Activated CD4-positive, alpha-beta T cell treated with anti-CD3 and anti-CD28 coated beads, Interleukin-2, amount 10 ng/mL, durations not matched to agents 24 days and 14 days (primary cell): ENCODE measurements around the gene RBKS. TPM values are rescaled to one million over a fixed set of nuclear protein-coding genes. Genes with fewer than 3 reads are reported as not detected.
A peak's percentile ranks its signal among the peaks of the same experiment; 100 is the strongest.
"Not testable (repeated sequence)": the region's sequence is repeated elsewhere in the genome, so short reads cannot be mapped to it uniquely, and the experiment has no call there.

Source experiments
- DNase-seq: peaks from one replicate; pipeline ENCODE4 v3.0.0; 2022
- H3K27ac Mint-ChIP-seq: one replicate; pipeline ENCODE4 v1.8.0; 2022; ENCODE audit warnings: mild to moderate bottlenecking, mixed read lengths
- H3K27me3 Mint-ChIP-seq: one replicate; pipeline ENCODE4 v1.8.0; 2022; ENCODE audit warnings: mixed read lengths
- H3K36me3 Mint-ChIP-seq: one replicate; pipeline ENCODE4 v1.8.0; 2022; ENCODE audit warnings: low read depth, mild to moderate bottlenecking, mixed read lengths
- H3K4me1 Mint-ChIP-seq: one replicate; pipeline ENCODE4 v1.8.0; 2021; ENCODE audit warnings: mixed read lengths
- H3K4me3 Mint-ChIP-seq: one replicate; pipeline ENCODE4 v1.8.0; 2022; ENCODE audit warnings: mild to moderate bottlenecking, moderate library complexity, mixed read lengths
- H3K9me3 Mint-ChIP-seq: one replicate; pipeline ENCODE4 v1.8.0; 2021; ENCODE audit warnings: mixed read lengths
- intact Hi-C: fragments of 100-400 bp; cut with micrococcal nuclease; formaldehyde crosslinking; loops from one replicate; pipeline ENCODE4 v1.15.1; 2023
- total RNA-seq: library from RNA; stranded (reverse); gene quantifications from 2 replicates; pipeline ENCODE4 v1.2.3, GENCODE V29; 2022

Gene RBKS
- total RNA-seq, 1 donor from 2014 or later, result 1.4 TPM

- H3K27ac Mint-ChIP-seq, result no peak overlapping the region
- H3K36me3 Mint-ChIP-seq, result peaks cover 6% of the 10 kb centered on the region
- peaks cover 35% of the 10 kb centered on the region for H3K9me3 Mint-ChIP-seq
- H3K4me3 Mint-ChIP-seq, result no peak overlapping the region
- intact Hi-C loops, result no loop called here
- no peaks in the 10 kb centered on the region for H3K4me1 Mint-ChIP-seq
- H3K27me3 Mint-ChIP-seq, result no peaks in the 10 kb centered on the region
- DNase-seq, result no peak
Observed at GRCh38 chr2:27878825-27879224, 11.4 kb downstream of the RBKS start.

- no peaks in the 10 kb centered on the region for H3K4me1 Mint-ChIP-seq
- no peak overlapping the region for H3K27ac Mint-ChIP-seq
- intact Hi-C loops, result no loop called here
- H3K9me3 Mint-ChIP-seq, result peaks cover 20% of the 10 kb centered on the region
- no peak for DNase-seq
- H3K27me3 Mint-ChIP-seq, result no peaks in the 10 kb centered on the region
- peaks cover 3% of the 10 kb centered on the region for H3K36me3 Mint-ChIP-seq
- no peak overlapping the region for H3K4me3 Mint-ChIP-seq
Observed at GRCh38 chr2:27875089-27875881, 14.9 kb downstream of the RBKS start.

- Mint-ChIP-seq H3K27me3 (no peaks in the 10 kb centered on the region), H3K27ac (no peak overlapping the region), H3K9me3 (peaks cover 5% of the 10 kb centered on the region), H3K4me3 (no peak overlapping the region), H3K4me1 (no peaks in the 10 kb centered on the region), H3K36me3 (peaks cover 2% of the 10 kb centered on the region)
- intact Hi-C loops, result no loop called here
- DNase-seq, result no peak
Observed at GRCh38 chr2:27873091-27873490, 17.1 kb downstream of the RBKS start.

- intact Hi-C loops, result no loop called here
- no peak overlapping the region for H3K4me3 Mint-ChIP-seq
- no peak overlapping the region for H3K27ac Mint-ChIP-seq
- DNase-seq, result no peak
- peaks cover 1% of the 10 kb centered on the region for H3K27me3 Mint-ChIP-seq
- H3K4me1 Mint-ChIP-seq, result no peaks in the 10 kb centered on the region
- peaks cover 5% of the 10 kb centered on the region for H3K9me3 Mint-ChIP-seq
- H3K36me3 Mint-ChIP-seq, result peaks cover 2% of the 10 kb centered on the region
Observed at GRCh38 chr2:27871802-27872201, 18.4 kb downstream of the RBKS start.

- H3K27ac Mint-ChIP-seq, result no peak overlapping the region
- no peak overlapping the region for H3K4me3 Mint-ChIP-seq
- intact Hi-C loops, result no loop called here
- peaks cover 1% of the 10 kb centered on the region for H3K36me3 Mint-ChIP-seq
- no peaks in the 10 kb centered on the region for H3K4me1 Mint-ChIP-seq
- no peak for DNase-seq
- peaks cover 3% of the 10 kb centered on the region for H3K9me3 Mint-ChIP-seq
- peaks cover 1% of the 10 kb centered on the region for H3K27me3 Mint-ChIP-seq
Observed at GRCh38 chr2:27870724-27871123, 19.5 kb downstream of the RBKS start.

GRCh38 chr2:27869763-27870162 lies 20.4 kb downstream of the RBKS start:
- intact Hi-C loops, result no loop called here
- Mint-ChIP-seq H3K36me3 (no peaks in the 10 kb centered on the region), H3K27ac (no peak overlapping the region), H3K9me3 (no peaks in the 10 kb centered on the region), H3K4me1 (no peaks in the 10 kb centered on the region), H3K27me3 (peaks cover 1% of the 10 kb centered on the region), H3K4me3 (no peak overlapping the region)
- no peak for DNase-seq

- DNase-seq, result no peak
- Mint-ChIP-seq H3K9me3 (no peaks in the 10 kb centered on the region), H3K27me3 (peaks cover 1% of the 10 kb centered on the region), H3K4me3 (no peak overlapping the region), H3K27ac (no peak overlapping the region), H3K4me1 (no peaks in the 10 kb centered on the region), H3K36me3 (no peaks in the 10 kb centered on the region)
- intact Hi-C loops, result no loop called here
Observed at GRCh38 chr2:27866237-27866636, 23.9 kb downstream of the RBKS start.

- H3K36me3 Mint-ChIP-seq, H3K4me1 Mint-ChIP-seq, intact Hi-C loops, H3K27ac Mint-ChIP-seq, H3K27me3 Mint-ChIP-seq, H3K9me3 Mint-ChIP-seq, H3K4me3 Mint-ChIP-seq, DNase-seq: not testable (repeated sequence)
Observed at GRCh38 chr2:27863955-27864354, 26.2 kb downstream of the RBKS start.

- Mint-ChIP-seq H3K4me1 (peaks cover 7% of the 10 kb centered on the region), H3K27me3 (peaks cover 1% of the 10 kb centered on the region)
- intact Hi-C loops, result no loop called here
Observed at GRCh38 chr2:27863146-27863545, 27.0 kb downstream of the RBKS start.

GRCh38 chr2:27860111-27860510 lies 30.1 kb downstream of the RBKS start:
- peak overlapping the region; percentile 21 for H3K27ac Mint-ChIP-seq

More at GRCh38 chr2:27863146-27863545, 27.0 kb downstream of the RBKS start:
- Mint-ChIP-seq H3K4me3 (no peak overlapping the region), H3K36me3 (no peaks in the 10 kb centered on the region), H3K9me3 (peaks cover 3% of the 10 kb centered on the region), H3K27ac (no peak overlapping the region)
- DNase-seq, result no peak

GRCh38 chr2:27857417-27858172 lies 32.6 kb downstream of the RBKS start:
- intact Hi-C loops, result loop anchor here (2.0 kb wide), 1 partner anchor 45 kb away; no protein-coding TSS in a partner anchor
- Mint-ChIP-seq H3K9me3 (peaks cover 13% of the 10 kb centered on the region), H3K27ac (peak overlapping the region; percentile 77), H3K36me3 (peaks cover 3% of the 10 kb centered on the region), H3K4me1 (peaks cover 22% of the 10 kb centered on the region), H3K27me3 (no peaks in the 10 kb centered on the region), H3K4me3 (no peak overlapping the region)
- DNase-seq, result no peak

More at GRCh38 chr2:27860111-27860510, 30.1 kb downstream of the RBKS start:
- no peaks in the 10 kb centered on the region for H3K27me3 Mint-ChIP-seq
- H3K36me3 Mint-ChIP-seq, result peaks cover 3% of the 10 kb centered on the region
- intact Hi-C loops, result no loop called here
- no peak for DNase-seq
- H3K9me3 Mint-ChIP-seq, result peaks cover 13% of the 10 kb centered on the region
- H3K4me1 Mint-ChIP-seq, result peaks cover 22% of the 10 kb centered on the region
- H3K4me3 Mint-ChIP-seq, result no peak overlapping the region

- peaks cover 22% of the 10 kb centered on the region for H3K4me1 Mint-ChIP-seq
- intact Hi-C loops, result loop anchor here (2.0 kb wide), 1 partner anchor 46 kb away; no protein-coding TSS in a partner anchor
- H3K4me3 Mint-ChIP-seq, result no peak overlapping the region
- no peak for DNase-seq
- H3K27ac Mint-ChIP-seq, result peak overlapping the region; percentile 48
- peaks cover 3% of the 10 kb centered on the region for H3K36me3 Mint-ChIP-seq
- H3K9me3 Mint-ChIP-seq, result peaks cover 13% of the 10 kb centered on the region
- H3K27me3 Mint-ChIP-seq, result no peaks in the 10 kb centered on the region
Observed at GRCh38 chr2:27856956-27857355, 33.2 kb downstream of the RBKS start.

GRCh38 chr2:27856386-27856785 lies 33.8 kb downstream of the RBKS start:
- intact Hi-C loops, result loop anchor here (2.0 kb wide), 1 partner anchor 46 kb away; no protein-coding TSS in a partner anchor
- Mint-ChIP-seq H3K27ac (no peak overlapping the region), H3K36me3 (peaks cover 3% of the 10 kb centered on the region), H3K4me1 (peaks cover 22% of the 10 kb centered on the region), H3K4me3 (no peak overlapping the region), H3K27me3 (no peaks in the 10 kb centered on the region), H3K9me3 (peaks cover 13% of the 10 kb centered on the region)
- no peak for DNase-seq

- Mint-ChIP-seq H3K27ac (no peak overlapping the region), H3K27me3 (no peaks in the 10 kb centered on the region), H3K4me1 (peaks cover 20% of the 10 kb centered on the region), H3K4me3 (no peak overlapping the region), H3K36me3 (peaks cover 3% of the 10 kb centered on the region), H3K9me3 (peaks cover 13% of the 10 kb centered on the region)
- intact Hi-C loops, result no loop called here
- DNase-seq, result no peak
Observed at GRCh38 chr2:27855476-27855875, 34.7 kb downstream of the RBKS start.
